ENCODE data around the gene AIG1.

- TF ChIP-seq, protein P1, sequence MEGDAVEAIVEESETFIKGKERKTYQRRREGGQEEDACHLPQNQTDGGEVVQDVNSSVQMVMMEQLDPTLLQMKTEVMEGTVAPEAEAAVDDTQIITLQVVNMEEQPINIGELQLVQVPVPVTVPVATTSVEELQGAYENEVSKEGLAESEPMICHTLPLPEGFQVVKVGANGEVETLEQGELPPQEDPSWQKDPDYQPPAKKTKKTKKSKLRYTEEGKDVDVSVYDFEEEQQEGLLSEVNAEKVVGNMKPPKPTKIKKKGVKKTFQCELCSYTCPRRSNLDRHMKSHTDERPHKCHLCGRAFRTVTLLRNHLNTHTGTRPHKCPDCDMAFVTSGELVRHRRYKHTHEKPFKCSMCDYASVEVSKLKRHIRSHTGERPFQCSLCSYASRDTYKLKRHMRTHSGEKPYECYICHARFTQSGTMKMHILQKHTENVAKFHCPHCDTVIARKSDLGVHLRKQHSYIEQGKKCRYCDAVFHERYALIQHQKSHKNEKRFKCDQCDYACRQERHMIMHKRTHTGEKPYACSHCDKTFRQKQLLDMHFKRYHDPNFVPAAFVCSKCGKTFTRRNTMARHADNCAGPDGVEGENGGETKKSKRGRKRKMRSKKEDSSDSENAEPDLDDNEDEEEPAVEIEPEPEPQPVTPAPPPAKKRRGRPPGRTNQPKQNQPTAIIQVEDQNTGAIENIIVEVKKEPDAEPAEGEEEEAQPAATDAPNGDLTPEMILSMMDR (IDR thresholded peaks at IDR 0.05): no peak
- no peak for TF ChIP-seq POLR2A (IDR thresholded peaks at IDR 0.05)
Observed at GRCh38 chr6:143288923-143289322, 228.2 kb downstream of the AIG1 start.

Measured in adrenal gland (tissue), 5 donors.